Calu3 (cell line): Measurements from ENCODE around the gene MYL4. TPM values are rescaled to one million over a fixed set of nuclear protein-coding genes. Genes with fewer than 3 reads are reported as not detected.

Source experiments
- BruUV-seq: library from RNA; stranded (reverse); fragments of 400-500 nt; replicated peaks from 2 replicates; lab custom pipeline; 2021; lab: Mats Ljungman, UMichigan
- CTCF ChIA-PET: fragments of 300-600 bp; sonication (Branson Sonifier 250); formaldehyde crosslinking; loops from one replicate; lab custom pipeline; 2022; ENCODE audit warnings: antibody characterized with exemption; lab: Charles Lee
- DNase-seq: peaks from one replicate; pipeline ENCODE4 v3.0.0; 2022
- H3K27ac Mint-ChIP-seq: one replicate; pipeline ENCODE4 v1.8.0; 2022; ENCODE audit warnings: mixed read lengths; ENCODE audit not compliant: unreplicated experiment
- H3K27me3 Mint-ChIP-seq: one replicate; pipeline ENCODE4 v1.8.0; 2022; ENCODE audit warnings: mixed read lengths; ENCODE audit not compliant: unreplicated experiment
- H3K36me3 Mint-ChIP-seq: one replicate; pipeline ENCODE4 v1.8.0; 2022; ENCODE audit warnings: mild to moderate bottlenecking, moderate library complexity, mixed read lengths; ENCODE audit not compliant: insufficient read depth, unreplicated experiment
- H3K4me1 Mint-ChIP-seq: one replicate; pipeline ENCODE4 v1.8.0; 2022; ENCODE audit warnings: mild to moderate bottlenecking, low read depth, mixed read lengths; ENCODE audit not compliant: unreplicated experiment
- H3K4me3 Mint-ChIP-seq: one replicate; pipeline ENCODE4 v1.8.0; 2022; ENCODE audit warnings: mild to moderate bottlenecking, low read depth, moderate library complexity, mixed read lengths; ENCODE audit not compliant: unreplicated experiment
- H3K9me3 Mint-ChIP-seq: one replicate; pipeline ENCODE4 v1.8.0; 2022; ENCODE audit warnings: low read depth, mixed read lengths; ENCODE audit not compliant: unreplicated experiment
- intact Hi-C: fragments of 100-400 bp; cut with micrococcal nuclease; formaldehyde crosslinking; loops from one replicate; pipeline ENCODE4 v1.10.0; 2022; ENCODE audit not compliant: unreplicated experiment
- total RNA-seq: library from RNA; stranded (reverse); gene quantifications from 2 replicates; pipeline ENCODE4 v1.2.3, GENCODE V29; 2022
- TF ChIP-seq, protein P1 (sequence below): fragments of 200-600 bp; IDR thresholded peaks from one replicate; pipeline ENCODE4 v1.8.0; 2022; ENCODE audit warnings: antibody characterized with exemption; ENCODE audit not compliant: unreplicated experiment

The MYL4 gene
- total RNA-seq, 1 experiment from 2014 or later: not detected

DNA sequence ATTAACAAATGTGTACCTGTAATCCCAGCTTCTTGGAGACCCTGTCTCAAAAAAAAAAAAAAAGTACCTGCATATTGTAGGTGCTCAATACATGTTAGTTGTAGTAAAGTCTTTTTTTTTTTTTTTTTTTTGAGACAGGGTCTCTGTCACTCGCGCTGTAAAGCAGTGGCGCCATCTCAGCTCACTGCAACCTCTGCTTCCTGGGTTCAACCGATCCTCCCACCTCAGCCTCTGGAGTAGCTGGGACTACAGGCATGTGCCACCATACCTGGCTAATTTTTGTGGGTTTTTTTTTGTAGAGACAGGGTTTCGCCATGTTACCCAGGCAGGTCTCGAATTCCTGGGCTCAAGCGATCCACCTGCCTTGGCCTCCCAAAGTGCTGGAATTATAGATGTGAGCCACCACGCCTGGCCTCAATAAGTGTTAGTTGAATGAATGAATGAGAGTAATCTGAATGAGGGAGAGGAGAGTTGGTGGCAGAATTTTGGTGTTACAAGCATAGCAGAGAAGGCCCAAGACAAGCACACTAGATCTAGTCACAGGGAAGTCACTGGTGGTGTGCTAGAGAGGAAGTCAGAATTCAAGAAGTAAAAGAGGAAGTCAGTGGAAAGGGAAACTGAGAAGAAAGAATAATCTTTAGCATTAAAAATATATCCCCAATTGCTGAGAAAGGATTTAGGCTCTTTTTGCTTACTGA, 9.4 kb upstream of the MYL4 start:
- CTCF ChIA-PET: interaction anchor here (0.7 kb wide), 1 partner anchor 80 kb away, joined by 4 read pairs; no protein-coding TSS in a partner anchor
- Mint-ChIP-seq H3K9me3 (peaks cover 5% of the 10 kb centered on the region), H3K4me1 (peaks cover 11% of the 10 kb centered on the region), H3K4me3 (no peak overlapping the region), H3K27me3 (no peaks in the 10 kb centered on the region), H3K27ac (no peak overlapping the region), H3K36me3 (no peaks in the 10 kb centered on the region)
- BruUV-seq: no TSS peak
- intact Hi-C loops: no loop called here
- no peak for DNase-seq
- TF ChIP-seq, protein P1, sequence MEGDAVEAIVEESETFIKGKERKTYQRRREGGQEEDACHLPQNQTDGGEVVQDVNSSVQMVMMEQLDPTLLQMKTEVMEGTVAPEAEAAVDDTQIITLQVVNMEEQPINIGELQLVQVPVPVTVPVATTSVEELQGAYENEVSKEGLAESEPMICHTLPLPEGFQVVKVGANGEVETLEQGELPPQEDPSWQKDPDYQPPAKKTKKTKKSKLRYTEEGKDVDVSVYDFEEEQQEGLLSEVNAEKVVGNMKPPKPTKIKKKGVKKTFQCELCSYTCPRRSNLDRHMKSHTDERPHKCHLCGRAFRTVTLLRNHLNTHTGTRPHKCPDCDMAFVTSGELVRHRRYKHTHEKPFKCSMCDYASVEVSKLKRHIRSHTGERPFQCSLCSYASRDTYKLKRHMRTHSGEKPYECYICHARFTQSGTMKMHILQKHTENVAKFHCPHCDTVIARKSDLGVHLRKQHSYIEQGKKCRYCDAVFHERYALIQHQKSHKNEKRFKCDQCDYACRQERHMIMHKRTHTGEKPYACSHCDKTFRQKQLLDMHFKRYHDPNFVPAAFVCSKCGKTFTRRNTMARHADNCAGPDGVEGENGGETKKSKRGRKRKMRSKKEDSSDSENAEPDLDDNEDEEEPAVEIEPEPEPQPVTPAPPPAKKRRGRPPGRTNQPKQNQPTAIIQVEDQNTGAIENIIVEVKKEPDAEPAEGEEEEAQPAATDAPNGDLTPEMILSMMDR: no peak

DNA sequence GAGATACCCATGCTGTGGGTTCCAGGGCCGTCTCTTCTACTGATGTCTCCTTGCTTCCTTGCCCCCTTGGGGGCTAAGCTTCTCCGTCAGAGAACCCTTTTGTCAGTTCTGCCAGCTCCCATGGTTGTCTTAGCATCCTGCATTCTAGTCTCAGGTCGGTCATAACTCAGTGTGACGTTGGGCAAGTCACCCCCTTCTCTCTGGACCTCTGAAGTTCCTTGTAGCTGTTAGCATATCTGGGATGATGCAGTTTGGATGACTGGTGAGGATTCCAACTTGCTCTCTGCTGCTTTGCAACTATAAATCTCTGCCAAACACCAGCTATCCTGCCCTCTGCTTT, 8.9 kb upstream of the MYL4 start:
- H3K27ac Mint-ChIP-seq: no peak overlapping the region
- BruUV-seq: no TSS peak
- no peaks in the 10 kb centered on the region for H3K27me3 Mint-ChIP-seq

DNA sequence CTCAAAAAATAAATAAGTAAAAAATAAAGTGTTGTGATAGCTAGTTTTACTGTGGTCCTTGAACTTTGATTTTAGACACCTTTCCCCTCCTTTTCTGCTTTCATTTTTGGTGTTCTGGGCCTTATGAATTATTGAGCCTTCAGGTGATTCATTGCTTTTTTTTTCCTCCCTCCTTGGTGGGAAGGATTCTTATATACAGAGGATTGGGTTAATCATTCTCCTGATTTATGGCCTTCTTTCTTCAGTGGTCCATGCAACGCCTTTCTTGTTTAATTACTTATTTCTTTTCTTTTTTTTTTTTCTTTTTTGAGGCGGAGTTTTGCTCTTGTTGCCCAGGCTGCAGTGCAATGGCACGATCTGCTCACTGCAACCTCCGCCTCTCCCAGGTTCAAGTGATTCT, 8.0 kb upstream of the MYL4 start:
- H3K27ac Mint-ChIP-seq: no peak overlapping the region
- no peaks in the 10 kb centered on the region for H3K36me3 Mint-ChIP-seq
- intact Hi-C loops: no loop called here
- H3K9me3 Mint-ChIP-seq: peaks cover 2% of the 10 kb centered on the region
- TF ChIP-seq, protein P1: no peak
- H3K4me3 Mint-ChIP-seq: no peak overlapping the region
- CTCF ChIA-PET: interaction anchor here (0.5 to 1.0 kb wide), 3 partner anchors 12 to 108 kb away, joined by 3 to 4 read pairs (median 3); partner anchors contain the start of gene CDC27
- no peak for DNase-seq
- H3K27me3 Mint-ChIP-seq: no peaks in the 10 kb centered on the region
- BruUV-seq: no TSS peak
- H3K4me1 Mint-ChIP-seq: peaks cover 25% of the 10 kb centered on the region

More for the DNA sequence above, 8.9 kb upstream of the MYL4 start:
- CTCF ChIA-PET: interaction anchor here (1.0 kb wide), 1 partner anchor 11 kb away, joined by 3 read pairs; the partner anchor contains the start of gene CDC27
- TF ChIP-seq, protein P1: no peak
- intact Hi-C loops: no loop called here
- Mint-ChIP-seq H3K36me3 (no peaks in the 10 kb centered on the region), H3K9me3 (peaks cover 5% of the 10 kb centered on the region), H3K4me1 (peaks cover 16% of the 10 kb centered on the region), H3K4me3 (no peak overlapping the region)
- no peak for DNase-seq

DNA sequence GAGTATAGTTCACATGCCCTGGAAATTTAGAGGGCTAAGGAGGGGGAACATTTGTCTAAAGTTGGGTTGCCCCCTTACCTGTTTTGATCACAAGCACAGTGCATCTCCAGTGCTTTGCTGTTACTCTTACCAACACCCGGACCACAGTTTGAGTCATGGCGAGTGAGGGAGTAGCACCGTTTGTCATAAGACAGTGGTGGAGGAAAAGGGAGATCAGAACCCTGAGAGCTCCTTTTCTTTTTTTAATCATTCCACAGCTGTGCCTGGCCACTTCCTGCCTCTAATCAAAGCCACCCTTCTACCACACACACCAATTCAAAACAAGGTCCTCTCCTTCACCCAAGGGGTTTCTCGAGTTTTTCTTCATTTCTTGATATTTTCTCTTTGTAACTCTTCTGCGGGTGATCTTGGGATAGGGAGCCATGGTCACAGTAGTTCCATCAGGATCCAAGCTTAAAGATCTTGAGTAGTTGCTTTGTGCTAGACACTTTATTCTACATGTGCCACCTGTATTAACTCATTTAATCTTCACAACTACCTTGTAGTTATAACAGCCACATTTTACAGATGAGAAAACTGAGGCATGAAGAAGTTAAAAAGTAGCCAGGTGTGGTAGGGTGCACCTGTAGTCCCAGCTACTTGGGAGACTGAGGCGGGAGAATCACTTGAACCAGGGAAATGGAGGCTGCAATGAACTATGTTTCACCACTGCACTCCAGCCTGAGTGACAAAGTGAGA, 5.0 kb upstream of the MYL4 start:
- Mint-ChIP-seq H3K36me3 (no peaks in the 10 kb centered on the region), H3K27ac (no peak overlapping the region), H3K27me3 (no peaks in the 10 kb centered on the region), H3K9me3 (peaks cover 2% of the 10 kb centered on the region), H3K4me1 (peaks cover 26% of the 10 kb centered on the region), H3K4me3 (no peak overlapping the region)
- BruUV-seq: no TSS peak
- TF ChIP-seq, protein P1: no peak
- no peak for DNase-seq
- intact Hi-C loops: no loop called here
- CTCF ChIA-PET: no interaction called here
